NCI-H1694 treated with DMSO at 0.1 percent for 48 hours (cell line): Measurements from ENCODE around the gene ATG14.
"Not testable (repeated sequence)": the region's sequence is repeated elsewhere in the genome, so short reads cannot be mapped to it uniquely, and the experiment has no call there.

Experiments
- DNase-seq: peaks from one replicate; lab custom pipeline; 2025; lab: John Stamatoyannopoulos, UW

The ATG14 gene

DNA sequence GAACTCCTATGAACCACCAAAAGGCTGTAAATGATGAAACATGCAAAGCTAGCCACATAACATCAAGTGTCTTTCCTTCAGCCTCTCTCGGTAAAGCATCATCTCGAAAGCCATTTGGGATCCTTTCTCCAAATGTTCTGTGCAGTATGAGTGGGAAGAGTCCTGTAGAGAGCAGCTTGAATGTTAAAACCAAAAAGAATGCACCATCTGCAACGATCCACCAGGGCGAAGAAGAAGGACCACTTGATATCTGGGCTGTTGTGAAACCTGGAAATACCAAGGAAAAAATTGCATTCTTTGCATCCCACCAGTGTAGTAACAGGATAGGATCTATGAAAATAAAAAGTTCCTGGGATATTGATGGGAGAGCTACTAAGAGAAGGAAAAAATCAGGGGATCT lies 61.2 kb downstream of the ATG14 start:
- DNase-seq = no peak

DNA sequence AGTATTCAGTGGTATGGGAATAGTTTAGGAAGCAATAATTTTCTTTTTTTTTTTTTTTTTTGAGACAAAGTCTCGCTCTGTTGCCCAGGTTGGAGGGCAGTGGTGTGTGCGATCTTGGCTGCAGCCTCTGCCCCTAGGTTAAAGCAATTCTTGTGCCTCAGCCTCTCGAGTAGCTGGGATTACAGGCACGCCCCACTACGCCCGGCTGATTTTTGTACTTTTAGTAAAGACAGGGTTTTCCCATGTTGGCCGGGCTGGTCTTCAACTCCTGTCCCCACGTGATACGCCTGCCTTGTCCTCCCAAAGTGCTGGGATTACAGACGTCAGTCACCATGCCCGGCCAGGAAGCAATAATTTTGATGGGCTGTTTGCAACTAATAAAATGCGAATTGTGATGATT lies 62.1 kb downstream of the ATG14 start:
- no peak for DNase-seq

DNA sequence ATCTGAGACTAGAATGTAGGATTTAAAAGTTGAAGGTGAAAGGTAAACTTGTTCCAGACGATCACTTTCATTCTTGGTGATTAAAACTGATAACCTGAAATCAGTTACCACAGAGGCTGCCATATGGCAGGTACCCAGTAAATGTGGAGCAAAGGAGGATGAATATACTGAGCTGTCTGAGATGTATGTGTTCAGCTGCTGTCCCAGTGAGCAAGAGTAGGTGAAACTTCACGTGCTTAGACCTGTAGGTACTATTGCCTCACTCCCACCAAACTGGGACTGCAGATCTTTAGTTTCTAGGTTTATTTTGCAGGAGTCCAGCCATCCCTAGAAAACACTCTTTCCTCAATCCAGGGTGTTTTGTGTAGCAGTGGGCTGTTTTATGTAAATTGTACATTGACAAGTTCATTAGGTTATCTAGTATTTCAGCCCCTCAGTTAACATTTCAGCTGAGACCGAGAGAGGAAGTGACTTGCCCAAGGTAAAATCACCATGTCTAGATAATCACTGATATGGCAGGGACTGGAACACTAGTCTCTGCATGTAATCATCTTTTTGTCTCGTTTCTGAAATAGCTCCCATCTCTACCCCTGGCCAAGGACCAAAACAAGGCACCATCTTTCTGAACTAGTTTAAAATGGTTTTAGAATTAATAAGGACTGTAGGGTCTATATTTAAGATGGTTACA lies 62.7 kb downstream of the ATG14 start:
- DNase-seq = no peak

DNA sequence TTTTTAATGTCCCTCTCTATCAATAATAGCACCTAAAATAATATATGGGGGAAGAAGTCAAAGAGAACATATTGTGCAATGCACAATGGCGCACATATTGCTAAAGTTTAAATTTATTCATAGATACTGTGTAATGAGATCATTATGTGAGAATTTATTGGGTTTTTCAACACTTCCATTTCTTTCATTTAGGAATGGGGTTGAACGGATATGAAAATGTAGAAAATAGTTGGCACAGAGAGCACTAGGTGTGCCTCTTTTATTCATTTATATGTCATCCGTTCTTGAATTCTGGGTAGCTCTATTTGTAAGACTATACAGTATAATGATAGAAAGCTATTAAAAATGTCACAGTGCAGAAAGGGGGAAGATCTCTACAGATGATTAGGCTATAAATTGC lies 63.9 kb downstream of the ATG14 start:
- DNase-seq = no peak

GRCh38 chr14:55347040-55347439 lies 64.6 kb downstream of the ATG14 start:
- no peak for DNase-seq

GRCh38 chr14:55344582-55345163 lies 67.0 kb downstream of the ATG14 start:
- not testable (repeated sequence) for DNase-seq

DNA sequence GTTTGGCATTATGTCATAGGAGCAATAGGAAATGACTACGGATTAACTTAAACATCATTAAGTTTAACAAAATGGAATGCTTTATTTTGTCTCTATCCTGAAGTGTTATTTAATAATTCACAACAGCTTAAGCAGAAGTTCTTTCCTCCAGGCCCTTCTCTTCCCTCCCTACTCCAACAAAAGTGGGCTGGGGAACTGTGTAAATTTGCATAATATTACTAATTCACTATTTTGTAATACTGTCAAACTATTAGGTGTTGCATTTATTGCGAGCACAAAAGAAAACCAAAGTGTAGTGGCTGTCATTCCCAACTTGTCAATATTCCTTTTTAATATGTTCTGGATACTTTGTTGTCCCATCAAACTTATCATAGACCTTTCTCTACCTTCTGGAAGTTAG lies 69.8 kb downstream of the ATG14 start:
- no peak for DNase-seq

DNA sequence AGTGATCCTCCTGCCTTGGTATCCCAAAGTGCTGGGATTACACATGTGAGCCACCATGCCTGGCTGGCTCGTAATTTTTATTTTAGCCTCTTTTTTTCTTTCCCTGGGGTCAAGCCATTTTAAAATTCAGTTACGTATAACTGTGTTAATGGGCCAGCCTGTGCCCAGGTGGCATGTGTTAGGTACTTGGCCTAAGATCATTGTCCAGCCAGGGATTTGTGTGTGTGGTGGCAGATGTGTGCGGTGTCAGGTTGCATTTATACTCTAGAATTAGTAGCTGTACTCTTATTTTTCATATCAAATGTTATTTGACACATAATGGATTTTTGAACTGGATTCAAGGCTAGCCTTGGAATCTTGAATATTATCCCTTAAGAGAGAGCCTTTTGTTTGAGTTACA lies 71.1 kb downstream of the ATG14 start:
- DNase-seq = no peak

GRCh38 chr14:55339770-55340169 lies 71.9 kb downstream of the ATG14 start:
- no peak for DNase-seq

DNA sequence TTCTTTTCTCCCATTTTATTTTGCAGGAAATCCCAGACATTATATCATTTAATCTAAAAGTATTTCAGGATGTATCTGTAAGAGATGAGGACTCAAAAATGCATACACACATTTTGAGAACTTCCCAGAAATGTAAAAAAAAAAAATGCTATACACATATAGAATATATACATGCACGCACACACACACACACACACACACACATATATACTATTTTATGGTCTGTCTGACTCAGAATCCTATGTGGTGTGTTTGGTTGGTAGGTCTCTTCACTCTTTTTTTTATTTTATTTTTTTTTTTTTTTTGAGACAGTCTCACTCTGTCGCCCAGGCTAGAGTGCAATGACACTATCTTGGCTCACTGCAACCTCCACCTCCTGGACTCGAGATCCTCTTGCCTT lies 74.9 kb downstream of the ATG14 start:
- DNase-seq = no peak

GRCh38 chr14:55336162-55336561 lies 75.5 kb downstream of the ATG14 start:
- DNase-seq = no peak

GRCh38 chr14:55333711-55334485 lies 77.7 kb downstream of the ATG14 start:
- DNase-seq = no peak

GRCh38 chr14:55332654-55333570 lies 78.7 kb downstream of the ATG14 start:
- DNase-seq = no peak

- DNase-seq = no peak
Observed at GRCh38 chr14:55329999-55330710, 81.5 kb downstream of the ATG14 start.

DNA sequence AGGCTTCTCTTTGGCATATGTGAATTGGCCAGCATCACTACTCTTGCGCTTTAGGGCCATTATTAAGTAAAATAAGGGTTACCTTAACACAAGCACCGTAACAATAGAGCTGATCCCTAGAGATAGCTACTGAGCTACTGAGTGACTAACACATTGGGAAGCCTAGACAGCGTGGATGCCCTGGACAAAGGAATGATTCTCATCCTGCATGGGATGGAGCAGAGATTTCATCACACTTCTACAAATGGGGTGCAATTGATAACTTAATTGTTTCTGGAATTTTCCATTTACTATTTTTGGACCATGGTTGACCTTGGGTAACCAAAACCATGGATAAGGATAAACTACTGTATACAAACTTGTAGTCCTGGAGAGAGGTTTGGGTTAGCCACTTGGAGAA lies 83.3 kb downstream of the ATG14 start:
- DNase-seq = no peak

DNA sequence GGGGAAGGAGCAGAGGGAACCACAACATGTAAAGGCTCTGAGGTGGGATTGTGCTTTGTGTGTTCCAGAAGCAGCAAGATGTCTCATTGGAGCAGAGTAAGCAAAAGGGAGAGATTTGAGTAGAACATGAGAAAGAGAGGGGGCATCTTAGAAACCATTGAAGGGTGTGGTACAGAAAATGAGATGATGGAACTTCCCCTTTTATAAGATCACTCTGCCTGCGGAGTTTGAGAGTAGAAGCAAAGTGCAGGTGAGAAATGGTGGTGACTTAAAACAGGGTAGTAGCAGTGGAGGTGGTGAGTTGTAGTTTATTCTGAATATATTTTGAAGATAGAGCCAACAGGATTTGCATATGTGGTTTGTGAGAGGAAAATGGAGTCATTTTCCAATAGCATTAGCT lies 84.5 kb downstream of the ATG14 start:
- no peak for DNase-seq

DNA sequence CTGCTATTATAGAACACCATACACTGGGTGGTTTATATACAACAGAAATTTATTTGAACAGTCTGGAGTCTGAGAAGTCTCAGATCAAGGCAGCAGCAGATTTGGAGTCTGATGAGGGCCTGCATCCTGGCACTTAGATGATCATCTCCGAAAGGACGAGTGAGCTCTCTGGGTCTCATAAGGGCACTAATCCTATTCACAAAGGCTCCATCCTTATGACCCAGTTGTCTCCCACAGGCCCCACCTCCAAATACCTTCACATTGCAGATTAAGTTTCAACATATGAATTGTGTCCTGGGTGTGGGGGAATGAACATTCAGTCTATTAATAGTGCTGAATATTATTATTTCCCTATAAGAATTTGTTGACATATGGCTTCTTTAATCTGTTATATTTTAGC lies 86.8 kb downstream of the ATG14 start:
- no peak for DNase-seq

GRCh38 chr14:55323910-55324309 lies 87.7 kb downstream of the ATG14 start:
- DNase-seq = no peak

- DNase-seq = no peak
Observed at GRCh38 chr14:55318694-55319093, 92.9 kb downstream of the ATG14 start.

DNA sequence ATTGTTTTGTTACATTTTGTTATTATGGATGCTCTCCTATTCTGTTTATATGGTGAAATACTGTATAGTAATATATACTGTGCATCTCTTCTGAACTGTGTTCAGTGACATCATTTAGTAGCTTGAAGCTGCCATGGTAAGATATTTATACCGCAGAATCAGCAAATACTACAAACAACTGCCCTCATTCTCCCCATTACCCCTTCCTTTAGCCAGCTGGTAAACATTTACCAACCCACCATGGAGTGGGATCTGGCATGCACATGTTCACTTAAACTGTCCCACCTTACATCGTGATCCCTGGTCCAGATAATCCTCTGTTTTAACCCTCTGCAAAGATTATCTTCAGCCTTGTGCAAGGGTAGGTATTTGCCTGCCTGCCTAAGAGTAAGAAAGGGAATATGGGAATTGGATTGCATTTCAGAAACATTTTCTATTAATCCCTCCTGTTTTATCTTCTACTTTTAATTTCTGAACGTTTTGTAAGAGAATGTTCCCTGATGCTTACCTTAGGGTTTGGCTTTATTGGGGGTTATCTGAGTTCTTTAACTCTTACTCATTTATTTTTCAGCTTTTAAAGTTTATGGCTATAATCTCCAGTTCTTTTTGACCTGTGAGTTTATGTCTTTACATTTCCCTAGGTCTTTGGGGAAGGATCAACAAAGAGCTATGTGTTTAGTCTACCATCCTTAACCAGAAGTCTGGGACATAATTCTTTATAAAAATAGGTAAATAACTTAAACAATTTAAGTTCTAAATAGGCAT lies 93.9 kb downstream of the ATG14 start:
- no peak for DNase-seq

GRCh38 chr14:55316564-55316963 lies 95.1 kb downstream of the ATG14 start:
- DNase-seq = no peak
